HepG2 (cell line): Measurements from ENCODE around the gene CDC27. TPM values are rescaled to one million over a fixed set of nuclear protein-coding genes. Genes with fewer than 3 reads are reported as not detected.
"Not testable (repeated sequence)": the region's sequence is repeated elsewhere in the genome, so short reads cannot be mapped to it uniquely, and the experiment has no call there.

Source experiments
- ATAC-seq: fragments of 200-7000 bp; cut with Tn5 transposase; 3 replicates; pipeline ENCODE4 v1.9.1; 2020; ENCODE audit warnings: mild to moderate bottlenecking, moderate library complexity
- BruUV-seq: library from RNA; stranded (reverse); fragments of 400-500 nt; replicated peaks from 2 replicates; lab custom pipeline; 2021; lab: Mats Ljungman, UMichigan
- CTCF ChIA-PET: fragments of 300-600 bp; formaldehyde crosslinking; extraction: SDS; loops from one replicate; lab custom pipeline; 2021; ENCODE audit warnings: low total read pairs, inconsistent platforms, low intra/inter-chr PET ratio; lab: Yijun Ruan, JAX
- POLR2A ChIA-PET: fragments of 350-600 bp; sonication (Branson Sonifier 250); formaldehyde crosslinking; loops from one replicate; lab custom pipeline; 2020; ENCODE audit warnings: antibody characterized with exemption, inconsistent platforms; lab: Yijun Ruan, JAX
- DNase-seq: peaks from one replicate; pipeline ENCODE4 v3.0.0-alpha.2; 2015; ENCODE audit warnings: low spot score
- FAIRE-seq: peaks from 3 replicates; lab custom pipeline; 2011; peaks lifted over from hg19 to GRCh38; lab: Jason Lieb, UNC
- H2AFZ ChIP-seq: one replicate; pipeline ENCODE4 v1.6.1; 2011; ENCODE audit warnings: low read length, inconsistent platforms
- H3K27ac ChIP-seq: fragments of 300-600 bp; 3 replicates; pipeline ENCODE4 v1.8.0; 2011; ENCODE audit warnings: mixed run types, mild to moderate bottlenecking, mixed read lengths, low read length, inconsistent platforms; ENCODE audit not compliant: insufficient read depth; ENCODE audit errors: extremely low read length
- H3K27me3 ChIP-seq, 2 experiments: fragments of 200-600 bp in 1 of 2; 2 replicates in 1 of 2; 3 replicates in 1 of 2; pipeline versions ENCODE4 v1.6.0 to v1.8.0; 2011; ENCODE audit warnings: low read length in 2 of 2, mild to moderate bottlenecking in 2 of 2, moderate library complexity in 2 of 2, inconsistent platforms in 1 of 2; ENCODE audit not compliant: insufficient read depth in 2 of 2, control insufficient read depth in 1 of 2
- H3K36me3 ChIP-seq, 2 experiments: fragments of 200-600 bp in 1 of 2; replicated peaks in 1 of 2; 2 replicates in 1 of 2; 3 replicates in 1 of 2; pipeline versions ENCODE4 v1.5.1 to v1.8.0; 2011; ENCODE audit warnings: low read length in 2 of 2, inconsistent platforms in 1 of 2; ENCODE audit not compliant: insufficient read depth in 2 of 2, control insufficient read depth in 1 of 2
- H3K4me1 ChIP-seq: 2 replicates; pipeline ENCODE4 v1.5.1; 2012; ENCODE audit warnings: low read length, inconsistent platforms; ENCODE audit not compliant: insufficient read depth
- H3K4me2 ChIP-seq: 2 replicates; pipeline ENCODE4 v1.6.0; 2011; ENCODE audit warnings: low read depth, low read length, inconsistent platforms
- H3K4me3 ChIP-seq, 3 experiments: fragments of 200-600 bp in 1 of 3; sonication (generic), shearing (Covaris generic) in 1 of 3; replicated peaks in 1 of 3; 2 replicates each; pipeline ENCODE4 v1.5.1; 2011 to 2016; ENCODE audit warnings: low read length in 3 of 3, inconsistent platforms in 2 of 3, low read depth in 2 of 3, mild to moderate bottlenecking in 2 of 3, control low read depth in 1 of 3, mixed read lengths in 1 of 3; ENCODE audit not compliant: insufficient read depth in 1 of 3
- H3K79me2 ChIP-seq: one replicate; pipeline ENCODE4 v1.6.1; 2011; ENCODE audit warnings: low read length, inconsistent platforms; ENCODE audit not compliant: insufficient read depth
- H3K9ac ChIP-seq: 2 replicates; pipeline ENCODE4 v1.6.0; 2011; ENCODE audit warnings: mild to moderate bottlenecking, low read depth, low read length, inconsistent platforms; ENCODE audit not compliant: insufficient read depth
- H3K9me3 ChIP-seq: 2 replicates; pipeline ENCODE4 v1.5.1; 2012; ENCODE audit warnings: mild to moderate bottlenecking, low read length
- H4K20me1 ChIP-seq: 2 replicates; pipeline ENCODE4 v1.6.0; 2011; ENCODE audit warnings: inconsistent platforms, mild to moderate bottlenecking, low read length, moderate library complexity; ENCODE audit not compliant: insufficient read depth
- HMGA1 ChIP-seq: sonication (generic); formaldehyde crosslinking; conservative IDR thresholded peaks from 2 replicates; pipeline ENCODE4 v1.4.0; 2020; ENCODE audit warnings: missing genetic modification reagents
- SOX6 ChIP-seq, 2 experiments: fragments of 450-650 bp in 1 of 2; sonication (generic) in 1 of 2; formaldehyde crosslinking in 1 of 2; IDR thresholded peaks; 2 replicates each; pipeline versions ENCODE4 v1.4.0 to v1.6.1; 2017 to 2020; ENCODE audit warnings: antibody characterized with exemption in 1 of 2, mild to moderate bottlenecking in 1 of 2, missing genetic modification reagents in 1 of 2
- ZFAT ChIP-seq: sonication (generic); formaldehyde crosslinking; conservative IDR thresholded peaks from 2 replicates; pipeline ENCODE4 v1.8.1; 2023; ENCODE audit warnings: missing genetic modification reagents, inconsistent platforms
- ZNF552 ChIP-seq: sonication (generic); formaldehyde crosslinking; IDR thresholded peaks from 2 replicates; pipeline ENCODE4 v1.9.0; 2022; ENCODE audit warnings: missing genetic modification reagents, mild to moderate bottlenecking, borderline replicate concordance
- ZNF674 ChIP-seq: sonication (generic); formaldehyde crosslinking; IDR thresholded peaks from 2 replicates; pipeline ENCODE4 v1.5.0; 2020; ENCODE audit warnings: low read depth, mild to moderate bottlenecking, missing genetic modification reagents
- WGBS: methylation state at CpG from one replicate; pipeline ENCODE4 v1.1.6; 2017; ENCODE audit warnings: low lambda C conversion rate; 5-methylcytosine and 5-hydroxymethylcytosine counted together
- in situ Hi-C: cut with HindIII; loops from 2 replicates; pipeline ENCODE4 v1.10.0; 2017; ENCODE audit warnings: low pct_unique_long_range_greater_than_20kb; ENCODE audit not compliant: extremely low pct_ligation_motif_present
- intact Hi-C: fragments of 100-400 bp; cut with micrococcal nuclease; formaldehyde crosslinking; loops from one replicate; pipeline ENCODE4 v1.10.0; 2022; ENCODE audit not compliant: unreplicated experiment
- polyA plus RNA-seq, 8 experiments: library from polyadenylated mRNA; depleted of rRNA in 3 of 8; stranded (reverse) in 7 of 8; unstranded in 1 of 8; fragments of >200 nt; fragmentation: Illumina TruSeq in 4 of 8; extraction: Trizol in 4 of 8; gene quantifications; 2 replicates each; pipeline versions ENCODE4 v1.2.1 to v1.2.3, GENCODE V29; 2011 to 2016; ENCODE audit warnings: low read depth in 4 of 8, missing spikeins in 1 of 8, mixed read lengths in 1 of 8; ENCODE audit not compliant: insufficient read depth in 1 of 8
- total RNA-seq, 5 experiments: library from RNA; depleted of rRNA; stranded (reverse); fragments of >200 nt; fragmentation: Illumina TruSeq; extraction: Trizol; gene quantifications; 2 replicates each; pipeline ENCODE4 v1.2.3, GENCODE V29; 2016; ENCODE audit warnings: low read depth in 1 of 5
- TF ChIP-seq, protein P1 (sequence below): sonication (generic); formaldehyde crosslinking; conservative IDR thresholded peaks from 2 replicates; pipeline ENCODE4 v1.4.0; 2020; ENCODE audit warnings: missing genetic modification reagents
- TF ChIP-seq, protein P2 (sequence below): sonication (generic); formaldehyde crosslinking; IDR thresholded peaks from 2 replicates; pipeline ENCODE4 v1.8.0; 2022; ENCODE audit warnings: mild to moderate bottlenecking, missing genetic modification reagents, moderate library complexity
- TF ChIP-seq, protein P3 (sequence below): IDR thresholded peaks from 2 replicates; pipeline ENCODE4 v1.6.1; 2016; ENCODE audit warnings: missing genetic modification reagents, missing compliant biosample characterization

The CDC27 gene
- total and polyA plus RNA-seq, 2 of the 13 experiments (the other 11 are each of a cell fraction or from before 2014, with no cell fraction given): 80.7 to 102 TPM

DNA sequence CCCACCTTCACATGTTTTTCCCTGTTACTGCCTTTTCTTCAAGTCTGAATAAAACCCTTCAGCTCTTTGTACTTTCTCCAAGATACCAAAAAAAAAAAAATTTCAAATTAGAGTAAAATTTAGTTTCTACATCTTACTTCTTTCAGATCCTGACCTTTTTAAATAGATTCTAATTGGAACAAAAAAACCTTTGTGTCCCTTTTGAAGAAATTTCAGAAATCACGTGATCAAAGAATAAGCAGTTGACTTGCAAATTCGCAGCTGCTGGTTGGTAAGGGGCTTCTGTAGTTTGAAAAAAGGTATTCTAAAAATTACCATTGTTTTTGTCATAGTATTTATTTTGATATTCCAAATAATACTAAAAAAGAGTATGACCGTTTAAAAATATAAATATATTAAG is 71.7 kb downstream of the CDC27 start (continued):
- TF ChIP-seq, protein P1, sequence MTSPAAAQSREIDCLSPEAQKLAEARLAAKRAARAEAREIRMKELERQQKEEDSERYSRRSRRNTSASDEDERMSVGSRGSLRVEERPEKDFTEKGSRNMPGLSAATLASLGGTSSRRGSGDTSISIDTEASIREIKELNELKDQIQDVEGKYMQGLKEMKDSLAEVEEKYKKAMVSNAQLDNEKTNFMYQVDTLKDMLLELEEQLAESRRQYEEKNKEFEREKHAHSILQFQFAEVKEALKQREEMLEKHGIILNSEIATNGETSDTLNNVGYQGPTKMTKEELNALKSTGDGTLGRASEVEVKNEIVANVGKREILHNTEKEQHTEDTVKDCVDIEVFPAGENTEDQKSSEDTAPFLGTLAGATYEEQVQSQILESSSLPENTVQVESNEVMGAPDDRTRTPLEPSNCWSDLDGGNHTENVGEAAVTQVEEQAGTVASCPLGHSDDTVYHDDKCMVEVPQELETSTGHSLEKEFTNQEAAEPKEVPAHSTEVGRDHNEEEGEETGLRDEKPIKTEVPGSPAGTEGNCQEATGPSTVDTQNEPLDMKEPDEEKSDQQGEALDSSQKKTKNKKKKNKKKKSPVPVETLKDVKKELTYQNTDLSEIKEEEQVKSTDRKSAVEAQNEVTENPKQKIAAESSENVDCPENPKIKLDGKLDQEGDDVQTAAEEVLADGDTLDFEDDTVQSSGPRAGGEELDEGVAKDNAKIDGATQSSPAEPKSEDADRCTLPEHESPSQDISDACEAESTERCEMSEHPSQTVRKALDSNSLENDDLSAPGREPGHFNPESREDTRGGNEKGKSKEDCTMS (CRISPR knock-in tag): no peak
- TF ChIP-seq ZNF552: no peak
- no peak for TF ChIP-seq ZNF674 (CRISPR knock-in tag)
- TF ChIP-seq SOX6 (IDR thresholded peaks at IDR 0.05): no peak
- TF ChIP-seq SOX6 (CRISPR knock-in tag; IDR thresholded peaks at IDR 0.05): no peak

DNA sequence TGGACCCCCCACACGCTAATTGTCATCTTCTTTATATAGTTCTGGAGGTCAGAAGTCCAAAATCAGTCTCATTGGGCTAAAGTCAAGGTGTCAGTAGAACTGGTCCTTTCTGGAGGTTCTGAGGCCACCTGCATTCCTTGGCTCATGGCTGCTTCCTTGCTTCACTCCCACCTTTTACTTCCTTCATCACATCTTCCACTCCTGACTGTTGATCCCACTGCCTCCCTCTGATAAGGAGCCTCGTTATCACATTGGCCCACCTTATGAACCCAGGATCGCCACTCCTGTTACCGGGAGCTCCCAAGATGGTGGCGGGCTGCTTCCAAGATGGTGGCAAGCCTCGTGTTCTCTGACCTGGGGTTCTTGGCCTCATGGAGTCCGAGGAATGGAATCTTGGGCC is 83.0 kb downstream of the CDC27 start:
- Histone ChIP-seq H2AFZ (no peak overlapping the region), H3K36me3 (no peaks in the 10 kb centered on the region), H3K4me3 (no peak overlapping the region), H3K27ac (no peak overlapping the region), H3K9me3 (no peaks in the 10 kb centered on the region), H4K20me1 (no peaks in the 10 kb centered on the region), H3K79me2 (no peaks in the 10 kb centered on the region), H3K4me2 (no peak overlapping the region), H3K9ac (no peak overlapping the region), H3K4me1 (no peaks in the 10 kb centered on the region; the same call in 1 of the 2 replicates), H3K27me3 (peaks cover 0 to 4% of the 10 kb centered on the region in 2 experiments; a peak in 1 of 5 replicates)
- ChIA-PET POLR2A (no interaction called here), CTCF (no interaction called here)
- no TSS peak for BruUV-seq
- TF ChIP-seq, protein P2, sequence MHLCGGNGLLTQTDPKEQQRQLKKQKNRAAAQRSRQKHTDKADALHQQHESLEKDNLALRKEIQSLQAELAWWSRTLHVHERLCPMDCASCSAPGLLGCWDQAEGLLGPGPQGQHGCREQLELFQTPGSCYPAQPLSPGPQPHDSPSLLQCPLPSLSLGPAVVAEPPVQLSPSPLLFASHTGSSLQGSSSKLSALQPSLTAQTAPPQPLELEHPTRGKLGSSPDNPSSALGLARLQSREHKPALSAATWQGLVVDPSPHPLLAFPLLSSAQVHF (CRISPR knock-in tag): no peak
- TF ChIP-seq HMGA1 (CRISPR knock-in tag) (no peak), ZFAT (no peak)
- TF ChIP-seq, protein P3, sequence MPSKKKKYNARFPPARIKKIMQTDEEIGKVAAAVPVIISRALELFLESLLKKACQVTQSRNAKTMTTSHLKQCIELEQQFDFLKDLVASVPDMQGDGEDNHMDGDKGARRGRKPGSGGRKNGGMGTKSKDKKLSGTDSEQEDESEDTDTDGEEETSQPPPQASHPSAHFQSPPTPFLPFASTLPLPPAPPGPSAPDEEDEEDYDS (CRISPR knock-in tag): no peak
- DNase-seq (no peak), FAIRE-seq (no peak), ATAC-seq (no peak)
- intact Hi-C loops (no loop called here), in situ Hi-C loops (no loop called here)
- WGBS: 67% methylated on average over 7 of the region's 7 CpGs

DNA sequence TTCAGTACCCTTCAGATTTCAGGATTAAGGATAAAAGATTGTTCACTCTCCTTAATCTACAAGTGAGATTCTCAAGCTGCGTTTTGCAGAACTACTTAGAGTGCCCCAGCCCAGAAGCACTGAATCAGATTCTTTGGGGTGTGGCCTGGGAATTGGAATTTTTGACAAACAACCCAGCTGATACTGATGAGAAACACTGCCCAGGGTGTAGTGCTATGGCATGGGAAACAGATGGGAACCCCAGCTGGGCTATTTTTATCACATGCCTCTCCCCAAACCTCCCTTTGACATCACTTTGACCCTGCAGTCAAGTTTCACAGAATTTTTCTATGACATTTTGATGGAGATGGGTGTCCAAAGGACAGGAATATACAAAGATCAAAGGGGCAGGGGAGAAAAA is 83.8 kb downstream of the CDC27 start:
- CTCF ChIA-PET, BruUV-seq, FAIRE-seq, H3K4me1 ChIP-seq, in situ Hi-C loops, intact Hi-C loops, H3K79me2 ChIP-seq, H3K9ac ChIP-seq, H3K27me3 ChIP-seq, ATAC-seq, H3K27ac ChIP-seq, H3K9me3 ChIP-seq, H2AFZ ChIP-seq, POLR2A ChIA-PET, DNase-seq, H3K4me2 ChIP-seq, H3K36me3 ChIP-seq, H3K4me3 ChIP-seq, H4K20me1 ChIP-seq: not testable (repeated sequence)
- WGBS: 10% methylated on average over 1 of the region's 1 CpG
